ENCODE results near the gene XPO1.

The XPO1 gene

GRCh38 chr2:61434314-61434713 is 103.8 kb downstream of the XPO1 start:
- no peak for DNase-seq

- DNase-seq: no peak
Observed at GRCh38 chr2:61433606-61434005, 104.5 kb downstream of the XPO1 start.

GRCh38 chr2:61432990-61433389 is 105.2 kb downstream of the XPO1 start:
- no peak for DNase-seq

GRCh38 chr2:61431345-61431744 is 106.8 kb downstream of the XPO1 start:
- no peak for DNase-seq

Measured in nucleus accumbens (tissue), 56 donors.